GM12872 (cell line): ENCODE results near the gene PDE3B.

Source experiments
- TF ChIP-seq, protein P1 (sequence below): IDR thresholded peaks from 3 replicates; pipeline ENCODE4 v1.5.1; 2011; ENCODE audit warnings: low read depth, mild to moderate bottlenecking, low read length, moderate library complexity; ENCODE audit not compliant: insufficient read depth

PDE3B gene

DNA sequence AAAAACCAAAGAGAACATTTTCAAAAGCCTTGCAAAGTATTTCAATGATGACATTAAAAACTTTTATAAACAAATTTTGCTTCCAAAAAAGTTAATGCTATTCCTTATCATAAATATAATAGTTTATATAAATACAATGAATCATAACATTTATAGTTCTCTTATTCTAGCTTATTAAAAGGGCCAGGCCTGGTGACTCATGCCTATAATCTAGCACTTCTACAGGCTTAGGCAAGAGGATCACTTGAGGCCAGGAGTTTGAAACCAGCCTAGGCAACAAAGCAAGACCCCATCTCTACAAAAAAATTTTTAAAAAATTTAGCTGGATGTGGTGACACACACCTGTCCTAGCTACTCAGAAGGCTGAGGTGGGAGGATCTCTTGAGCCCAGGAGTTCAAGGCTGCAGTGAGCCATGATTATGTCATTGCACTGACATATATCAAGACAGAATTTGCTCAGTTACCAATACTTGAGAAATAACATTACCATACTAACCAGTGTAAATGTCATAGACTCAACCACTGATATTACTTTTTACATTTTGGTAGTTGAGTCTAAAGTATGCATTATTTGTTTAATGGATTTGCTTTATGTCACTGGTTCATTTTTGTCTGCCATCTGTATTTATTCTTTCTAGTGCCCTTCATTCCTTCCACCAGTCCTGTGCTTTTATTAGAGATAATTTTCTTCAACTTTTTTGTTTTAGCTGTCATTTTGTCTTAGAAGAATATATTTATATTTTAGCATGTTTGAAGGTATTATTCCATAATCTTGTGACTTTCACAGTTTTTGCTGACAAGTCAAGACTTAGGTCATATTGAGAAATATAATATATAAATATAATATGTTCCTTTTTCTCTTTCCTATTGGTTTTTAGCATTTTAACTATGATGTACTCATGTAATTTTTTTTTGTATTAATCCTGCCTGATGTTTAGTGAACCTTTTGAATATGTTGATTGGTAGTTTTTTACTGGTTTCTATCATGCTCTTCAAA, 192.2 kb downstream of the PDE3B start:
- TF ChIP-seq, protein P1, sequence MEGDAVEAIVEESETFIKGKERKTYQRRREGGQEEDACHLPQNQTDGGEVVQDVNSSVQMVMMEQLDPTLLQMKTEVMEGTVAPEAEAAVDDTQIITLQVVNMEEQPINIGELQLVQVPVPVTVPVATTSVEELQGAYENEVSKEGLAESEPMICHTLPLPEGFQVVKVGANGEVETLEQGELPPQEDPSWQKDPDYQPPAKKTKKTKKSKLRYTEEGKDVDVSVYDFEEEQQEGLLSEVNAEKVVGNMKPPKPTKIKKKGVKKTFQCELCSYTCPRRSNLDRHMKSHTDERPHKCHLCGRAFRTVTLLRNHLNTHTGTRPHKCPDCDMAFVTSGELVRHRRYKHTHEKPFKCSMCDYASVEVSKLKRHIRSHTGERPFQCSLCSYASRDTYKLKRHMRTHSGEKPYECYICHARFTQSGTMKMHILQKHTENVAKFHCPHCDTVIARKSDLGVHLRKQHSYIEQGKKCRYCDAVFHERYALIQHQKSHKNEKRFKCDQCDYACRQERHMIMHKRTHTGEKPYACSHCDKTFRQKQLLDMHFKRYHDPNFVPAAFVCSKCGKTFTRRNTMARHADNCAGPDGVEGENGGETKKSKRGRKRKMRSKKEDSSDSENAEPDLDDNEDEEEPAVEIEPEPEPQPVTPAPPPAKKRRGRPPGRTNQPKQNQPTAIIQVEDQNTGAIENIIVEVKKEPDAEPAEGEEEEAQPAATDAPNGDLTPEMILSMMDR = no peak

- TF ChIP-seq, protein P1 = no peak
These were observed 198.4 kb downstream of the PDE3B start for GRCh38 chr11:14842002-14842401.

GRCh38 chr11:14852571-14853177, 209.1 kb downstream of the PDE3B start:
- TF ChIP-seq, protein P1 = no peak

GRCh38 chr11:14854057-14854456, 210.5 kb downstream of the PDE3B start:
- TF ChIP-seq, protein P1 = no peak

DNA sequence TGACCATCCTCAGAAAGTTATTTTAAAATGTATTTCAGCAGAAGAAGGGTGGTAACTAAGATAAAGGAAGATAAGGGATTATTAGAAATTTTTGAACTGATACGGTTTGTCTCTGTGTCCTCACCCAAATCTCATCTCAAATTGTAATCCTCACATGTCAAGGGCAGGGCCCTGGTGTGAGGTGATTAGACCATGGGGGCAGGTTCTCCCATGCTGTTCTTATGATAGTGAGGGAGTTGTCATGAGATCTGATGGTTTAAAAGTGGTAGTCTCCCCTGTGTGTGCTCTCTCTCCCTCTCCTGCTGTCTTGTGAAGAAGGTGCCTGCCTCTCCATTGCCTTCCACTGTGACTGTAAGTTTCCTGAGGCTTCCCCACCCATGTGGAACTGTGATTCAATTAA, 212.3 kb downstream of the PDE3B start:
- TF ChIP-seq, protein P1 = no peak

- TF ChIP-seq, protein P1 = no peak
These were observed 214.0 kb downstream of the PDE3B start for GRCh38 chr11:14857621-14858020.

GRCh38 chr11:14858404-14858803, 214.8 kb downstream of the PDE3B start:
- TF ChIP-seq, protein P1 = no peak
